Psoas muscle (tissue), 8 donors: Measurements from ENCODE around the gene CCDC83. TPM values are rescaled to one million over a fixed set of nuclear protein-coding genes. Genes with fewer than 3 reads are reported as not detected.
"Not testable (repeated sequence)": the region's sequence is repeated elsewhere in the genome, so short reads cannot be mapped to it uniquely, and the experiment has no call there.

ENCODE experiments used
- ATAC-seq, 4 donors: fragments of 200-7000 bp; cut with Tn5 transposase; one replicate each; pipeline ENCODE4 v1.9.1; 2020; ENCODE audit warnings: moderate library complexity in 3 of 4, mild to moderate bottlenecking in 2 of 4
- DNase-seq, 2 donors: peaks; one replicate each; pipeline ENCODE4 v3.0.0-alpha.2; 2020
- H3K27ac ChIP-seq: fragments of 200-600 bp; one replicate; pipeline ENCODE4 v1.8.0; 2022
- H3K27me3 ChIP-seq, 3 donors: fragments of 200-600 bp in 1 of 3; one replicate each; pipeline versions ENCODE4 v1.6.1 to v1.8.0; 2013 to 2022; ENCODE audit warnings: low read length in 2 of 3, mild to moderate bottlenecking in 2 of 3, moderate library complexity in 1 of 3; ENCODE audit not compliant: insufficient read depth in 3 of 3
- H3K36me3 ChIP-seq, 2 donors: fragments of 200-600 bp in 1 of 2; one replicate each; pipeline versions ENCODE4 v1.6.1 to v1.8.0; 2013 to 2022; ENCODE audit warnings: low read depth in 1 of 2, mild to moderate bottlenecking in 1 of 2, moderate library complexity in 1 of 2; ENCODE audit not compliant: insufficient read depth in 1 of 2
- H3K4me1 ChIP-seq: fragments of 200-600 bp; one replicate; pipeline ENCODE4 v1.8.0; 2022
- H3K4me3 ChIP-seq: fragments of 200-600 bp; one replicate; pipeline ENCODE4 v1.8.0; 2022; ENCODE audit warnings: mild to moderate bottlenecking
- H3K9me3 ChIP-seq: fragments of 200-600 bp; one replicate; pipeline ENCODE4 v1.8.0; 2022
- WGBS, 3 donors: extraction: QIAGEN DNeasy Blood & Tissue Kit; methylation state at CpG; one replicate each; pipeline versions ENCODE4 v1.1.6 to v1.1.7; 2013; 5-methylcytosine and 5-hydroxymethylcytosine counted together
- intact Hi-C, 2 donors: fragments of 100-400 bp; cut with DNase I; formaldehyde crosslinking; loops; one replicate each; pipeline versions ENCODE4 v1.11.0 to v1.14.2; 2022
- polyA plus RNA-seq, 3 donors: library from polyadenylated mRNA; stranded (reverse); fragments of 200-250 nt; gene quantifications; one replicate each; pipeline ENCODE4 v1.2.3, GENCODE V29; 2013
- total RNA-seq, 4 donors: library from RNA; stranded (reverse); fragmentation: NEBNext Ultra II Directional in 2 of 4; extraction: Animal tissue kit (Norgen Biotek cat#: 25700) in 2 of 4; gene quantifications; one replicate each; pipeline versions ENCODE4 v1.2.1 to v1.2.4, GENCODE V29; 2021 to 2023
- TF ChIP-seq, protein P1 (sequence below): fragments of 200-600 bp; IDR thresholded peaks from one replicate; pipeline ENCODE4 v1.8.0; 2022; ENCODE audit warnings: antibody characterized with exemption
- donor health status: healthy with polysubstance abuse.
- donor health status: DM: no; HTN: no; CAD: no; lungs with moderate emphysema.
- donor health status: Bipolar disorder and iron deficiency.
- donor health status: healthy.
- donor health status: DM: yes; HTN: yes; CAD: no.
- donor health status: DM: no; HTN: no; CAD: no.
- donor health status: DM: no; HTN: no; CAD: no.
- donor health status: DM: yes; HTN: yes; CAD: no.

The CCDC83 gene
- total and polyA plus RNA-seq, 7 donors: not detected

GRCh38 chr11:85848556-85848955 is 6.6 kb upstream of the CCDC83 start:
- TF ChIP-seq, protein P1, sequence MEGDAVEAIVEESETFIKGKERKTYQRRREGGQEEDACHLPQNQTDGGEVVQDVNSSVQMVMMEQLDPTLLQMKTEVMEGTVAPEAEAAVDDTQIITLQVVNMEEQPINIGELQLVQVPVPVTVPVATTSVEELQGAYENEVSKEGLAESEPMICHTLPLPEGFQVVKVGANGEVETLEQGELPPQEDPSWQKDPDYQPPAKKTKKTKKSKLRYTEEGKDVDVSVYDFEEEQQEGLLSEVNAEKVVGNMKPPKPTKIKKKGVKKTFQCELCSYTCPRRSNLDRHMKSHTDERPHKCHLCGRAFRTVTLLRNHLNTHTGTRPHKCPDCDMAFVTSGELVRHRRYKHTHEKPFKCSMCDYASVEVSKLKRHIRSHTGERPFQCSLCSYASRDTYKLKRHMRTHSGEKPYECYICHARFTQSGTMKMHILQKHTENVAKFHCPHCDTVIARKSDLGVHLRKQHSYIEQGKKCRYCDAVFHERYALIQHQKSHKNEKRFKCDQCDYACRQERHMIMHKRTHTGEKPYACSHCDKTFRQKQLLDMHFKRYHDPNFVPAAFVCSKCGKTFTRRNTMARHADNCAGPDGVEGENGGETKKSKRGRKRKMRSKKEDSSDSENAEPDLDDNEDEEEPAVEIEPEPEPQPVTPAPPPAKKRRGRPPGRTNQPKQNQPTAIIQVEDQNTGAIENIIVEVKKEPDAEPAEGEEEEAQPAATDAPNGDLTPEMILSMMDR: no peak
- Histone ChIP-seq H3K4me1 (no peaks in the 10 kb centered on the region), H3K27me3 (no peaks in the 10 kb centered on the region), H3K27ac (no peak overlapping the region), H3K36me3 (no peaks in the 10 kb centered on the region), H3K4me3 (no peak overlapping the region), H3K9me3 (no peaks in the 10 kb centered on the region)
- ATAC-seq: no peak
- no peak for DNase-seq
- WGBS, 3 donors: 95 to 99% (median 95%) methylated on average over 2 of the region's 2 CpGs
- intact Hi-C loops: no loop called here

DNA sequence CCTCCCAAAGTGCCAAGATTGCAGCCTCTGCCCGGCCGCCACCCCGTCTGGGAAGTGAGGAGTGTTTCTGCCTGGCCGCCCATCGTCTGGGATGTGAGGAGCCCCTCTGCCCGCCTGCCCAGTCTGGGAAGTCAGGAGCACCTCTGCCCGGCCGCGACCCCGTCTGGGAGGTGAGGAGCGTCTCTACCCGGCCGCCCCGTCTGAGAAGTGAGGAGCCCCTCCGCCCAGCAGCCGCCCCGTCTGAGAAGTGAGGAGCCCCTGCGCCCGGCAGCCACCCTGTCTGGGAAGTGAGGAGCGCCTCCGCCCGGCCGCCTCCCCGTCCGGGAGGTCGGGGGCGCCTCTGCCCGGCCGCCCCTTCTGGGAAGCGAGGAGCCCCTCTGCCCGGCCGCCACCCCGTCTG is 2.4 kb upstream of the CCDC83 start:
- not testable (repeated sequence) for H3K36me3 ChIP-seq, ATAC-seq, H3K27ac ChIP-seq, H3K4me1 ChIP-seq, H3K9me3 ChIP-seq, H3K27me3 ChIP-seq, DNase-seq, H3K4me3 ChIP-seq
- WGBS, 3 donors: 97 to 98% (median 98%) methylated on average over 28 to 33 of the region's 33 CpGs
- intact Hi-C loops: loop anchor here in 1 of 2 donors (5.0 kb wide), 1 partner anchor 445 kb away; no protein-coding TSS in a partner anchor

- not testable (repeated sequence) for H3K4me1 ChIP-seq, H3K27me3 ChIP-seq, DNase-seq, H3K36me3 ChIP-seq, H3K27ac ChIP-seq, ATAC-seq, H3K9me3 ChIP-seq
- WGBS, 3 donors: 93 to 97% (median 93%) methylated on average over 4 to 6 of the region's 7 CpGs
- peak overlapping the region; percentile 72 for H3K4me3 ChIP-seq
- intact Hi-C loops: loop anchor here in 1 of 2 donors (5.0 kb wide), 1 partner anchor 444 kb away; no protein-coding TSS in a partner anchor
These were observed 1.6 kb upstream of the CCDC83 start for GRCh38 chr11:85853541-85853940.

- DNase-seq (no peak), ATAC-seq (no peak)
- TF ChIP-seq, protein P1: no peak
- Histone ChIP-seq H3K4me1 (no peaks in the 10 kb centered on the region), H3K27me3 (no peaks in the 10 kb centered on the region), H3K36me3 (no peaks in the 10 kb centered on the region), H3K9me3 (no peaks in the 10 kb centered on the region), H3K27ac (peak overlapping the region; percentile 94), H3K4me3 (peak overlapping the region; percentile 72)
- intact Hi-C loops: loop anchor here in 1 of 2 donors (5.0 kb wide), 1 partner anchor 443 kb away; no protein-coding TSS in a partner anchor
- WGBS, 3 donors: 8 to 16% (median 13%) methylated on average over 7 of the region's 7 CpGs
These were observed 999 bp upstream of the CCDC83 start for GRCh38 chr11:85854212-85854556.

DNA sequence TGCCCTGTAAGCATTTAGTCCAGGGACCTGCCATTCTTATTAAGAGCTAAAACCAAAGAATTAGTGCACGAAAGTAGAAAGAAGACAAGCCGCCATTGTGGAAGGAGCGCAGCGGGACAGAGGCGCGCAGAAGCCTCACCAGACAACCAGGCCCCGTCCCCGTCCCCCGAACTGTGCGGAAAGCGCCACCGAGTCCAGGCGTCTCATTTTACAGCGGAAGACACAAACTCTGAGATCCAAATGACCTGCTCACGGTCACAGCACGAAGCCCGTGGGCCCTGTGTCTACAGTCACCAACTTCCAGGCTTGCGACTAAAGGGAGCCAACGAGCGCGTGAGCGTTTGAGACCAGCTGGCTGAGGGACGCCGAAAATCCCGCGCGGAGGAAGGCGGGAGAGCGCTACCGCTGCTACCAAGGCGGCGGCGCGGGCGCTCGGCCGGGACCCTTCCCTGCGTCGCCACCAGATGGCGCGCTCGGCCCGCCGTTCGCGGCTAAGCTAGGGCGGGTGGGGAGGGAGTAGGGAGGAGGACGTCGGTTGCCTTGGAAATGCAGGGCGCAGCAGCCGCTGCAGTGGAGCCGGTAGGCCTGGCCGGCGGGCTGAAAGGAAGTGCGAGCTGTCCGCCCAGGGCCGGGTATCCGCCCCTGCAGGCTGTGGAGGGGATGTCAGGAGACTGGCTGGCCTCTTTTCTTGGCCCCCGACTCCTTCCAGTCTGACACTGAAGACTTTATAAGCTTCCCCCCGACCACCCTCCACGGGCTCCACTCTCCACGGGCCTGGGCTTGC is 434 bp upstream of the CCDC83 start:
- peak overlapping the region; percentile 72 for H3K4me3 ChIP-seq
- H3K27me3 ChIP-seq: no peaks in the 10 kb centered on the region
- peak; percentile 98 to 99 (median 99) for ATAC-seq
- H3K9me3 ChIP-seq: no peaks in the 10 kb centered on the region
- DNase-seq: peak; percentile 91 to 94
- intact Hi-C loops: loop anchor here (5.0 kb wide), 2 partner anchors 363 to 443 kb away; no protein-coding TSS in a partner anchor
- TF ChIP-seq, protein P1: peak; percentile 96
- H3K27ac ChIP-seq: peak overlapping the region; percentile 94
- H3K4me1 ChIP-seq: no peaks in the 10 kb centered on the region
- H3K36me3 ChIP-seq: no peaks in the 10 kb centered on the region
- WGBS, 3 donors: 0 to 1% (median 1%) methylated on average over 58 to 62 of the region's 62 CpGs
